Tibial nerve (tissue), 4 donors: ENCODE measurements around the gene TRABD2B. TPM values are rescaled to one million over a fixed set of nuclear protein-coding genes. Genes with fewer than 3 reads are reported as not detected.

Experiments
- DNase-seq, 2 donors: peaks; one replicate each; pipeline ENCODE4 v3.0.0-alpha.2; 2019; ENCODE audit warnings: low spot score in 2 of 2
- H3K27ac ChIP-seq, 4 donors: fragments of 200-600 bp; sonication (generic) in 3 of 4; one replicate each; pipeline ENCODE4 v1.5.1; 2017 to 2019; ENCODE audit warnings: mild to moderate bottlenecking in 1 of 4
- H3K27me3 ChIP-seq, 2 donors: fragments of 200-600 bp; sonication (generic) in 1 of 2; one replicate each; pipeline versions ENCODE4 v1.5.1 to v1.6.0; 2017 to 2019
- H3K36me3 ChIP-seq, 3 donors: fragments of 200-600 bp; sonication (generic); one replicate each; pipeline ENCODE4 v1.5.1; 2018 to 2019
- H3K4me1 ChIP-seq, 4 donors: fragments of 200-600 bp; sonication (generic) in 3 of 4; one replicate each; pipeline ENCODE4 v1.5.1; 2017 to 2019
- H3K4me3 ChIP-seq, 4 donors: fragments of 200-600 bp; sonication (generic) in 3 of 4; one replicate each; pipeline ENCODE4 v1.5.1; 2017 to 2019; ENCODE audit warnings: mild to moderate bottlenecking in 1 of 4, moderate library complexity in 1 of 4
- H3K9me3 ChIP-seq, 4 donors: fragments of 200-600 bp; sonication (generic) in 3 of 4; one replicate each; pipeline ENCODE4 v1.5.1; 2017 to 2019
- CTCF ChIP-seq, 5 experiments: fragments of 200-600 bp in 3 of 5; fragments of 450-650 bp in 2 of 5; sonication (generic) in 3 of 5; IDR thresholded peaks; one replicate each; pipeline ENCODE4 v1.5.1; 2016 to 2019; ENCODE audit warnings: antibody characterized with exemption in 5 of 5, mild to moderate bottlenecking in 3 of 5, moderate library complexity in 2 of 5
- EP300 ChIP-seq, 2 donors: sonication (generic); formaldehyde crosslinking; IDR thresholded peaks; one replicate each; pipeline ENCODE4 v1.6.1; 2017; ENCODE audit warnings: antibody characterized with exemption in 2 of 2, mild to moderate bottlenecking in 1 of 2
- POLR2A ChIP-seq, 2 donors: fragments of 450-650 bp; IDR thresholded peaks; one replicate each; pipeline ENCODE4 v1.6.1; 2017; ENCODE audit warnings: antibody characterized with exemption in 2 of 2, mild to moderate bottlenecking in 2 of 2, moderate library complexity in 2 of 2
- WGBS, 2 donors: methylation state at CpG; one replicate each; pipeline ENCODE4 v1.1.5; 2018; 5-methylcytosine and 5-hydroxymethylcytosine counted together
- total RNA-seq, 4 donors: library from RNA; depleted of rRNA; stranded (reverse); fragments of >200 nt; gene quantifications; one replicate each; pipeline ENCODE4 v1.1.0, GENCODE V29; 2016

Gene TRABD2B
- total RNA-seq, 4 donors from 2014 or later = 1.3 to 4.1 (median 2.3) TPM

GRCh38 chr1:47711848-47712492 lies 285.2 kb downstream of the TRABD2B start:
- TF ChIP-seq CTCF (IDR thresholded peaks at IDR 0.05) (no peak), POLR2A (IDR thresholded peaks at IDR 0.05) (no peak), EP300 (IDR thresholded peaks at IDR 0.05) (no peak)
- no peak for DNase-seq
- Histone ChIP-seq H3K27me3 (peaks cover 0 to 88% of the 10 kb centered on the region in 2 donors), H3K27ac (no peak overlapping the region), H3K4me1 (peaks cover 0 to 31% (median 15%) of the 10 kb centered on the region in 4 donors), H3K36me3 (no peaks in the 10 kb centered on the region), H3K9me3 (no peaks in the 10 kb centered on the region), H3K4me3 (no peak overlapping the region)
- WGBS, 2 donors = 84 to 86% methylated on average over 6 of the region's 6 CpGs

- Histone ChIP-seq H3K4me1 (peaks cover 0 to 31% (median 15%) of the 10 kb centered on the region in 4 donors), H3K9me3 (no peaks in the 10 kb centered on the region), H3K27ac (no peak overlapping the region), H3K36me3 (no peaks in the 10 kb centered on the region), H3K27me3 (peaks cover 0 to 82% of the 10 kb centered on the region in 2 donors), H3K4me3 (no peak overlapping the region)
- no peak for TF ChIP-seq POLR2A (IDR thresholded peaks at IDR 0.05)
- no peak for TF ChIP-seq EP300 (IDR thresholded peaks at IDR 0.05)
- no peak for TF ChIP-seq CTCF (IDR thresholded peaks at IDR 0.05)
- WGBS, 2 donors = 72 to 73% methylated on average over 15 of the region's 15 CpGs
- no peak for DNase-seq
Measured at GRCh38 chr1:47711184-47711847, 285.9 kb downstream of the TRABD2B start.

Other genes starting within 250 kb of the TRABD2B start
- not detected for gene SLC5A9, start 225.3 kb upstream of the TRABD2B start, total RNA-seq